NCI-H226 (cell line): ENCODE results near the gene DPYD.

Source experiments
- DNase-seq: peaks from one replicate; pipeline ENCODE4 v3.0.0-alpha.2; 2015

The DPYD gene

GRCh38 chr1:97174039-97174704 is 746.7 kb downstream of the DPYD start:
- peak; percentile 49 for DNase-seq

- DNase-seq: no peak
These were observed 750.5 kb downstream of the DPYD start for GRCh38 chr1:97170300-97170699.

- no peak for DNase-seq
These were observed 752.8 kb downstream of the DPYD start for GRCh38 chr1:97168056-97168455.

GRCh38 chr1:97167246-97167645 is 753.6 kb downstream of the DPYD start:
- no peak for DNase-seq

GRCh38 chr1:97166626-97167025 is 754.2 kb downstream of the DPYD start:
- no peak for DNase-seq

- no peak for DNase-seq
These were observed 756.6 kb downstream of the DPYD start for GRCh38 chr1:97164276-97164639.

GRCh38 chr1:97163591-97164275 is 757.1 kb downstream of the DPYD start:
- no peak for DNase-seq

GRCh38 chr1:97160818-97161217 is 760.0 kb downstream of the DPYD start:
- no peak for DNase-seq

- no peak for DNase-seq
These were observed 761.5 kb downstream of the DPYD start for GRCh38 chr1:97159342-97159741.

GRCh38 chr1:97158691-97159096 is 762.1 kb downstream of the DPYD start:
- no peak for DNase-seq

GRCh38 chr1:97157991-97158390 is 762.8 kb downstream of the DPYD start:
- no peak for DNase-seq

GRCh38 chr1:97151651-97152050 is 769.2 kb downstream of the DPYD start:
- no peak for DNase-seq

GRCh38 chr1:97145321-97145956 is 775.4 kb downstream of the DPYD start:
- peak; percentile 53 for DNase-seq

- peak; percentile 48 for DNase-seq
These were observed 776.3 kb downstream of the DPYD start for GRCh38 chr1:97144527-97144926.

GRCh38 chr1:97143236-97143882 is 777.5 kb downstream of the DPYD start:
- DNase-seq: peak; percentile 70

- no peak for DNase-seq
These were observed 780.2 kb downstream of the DPYD start for GRCh38 chr1:97140611-97141010.

GRCh38 chr1:97139512-97139911 is 781.3 kb downstream of the DPYD start:
- DNase-seq: peak; percentile 71

GRCh38 chr1:97138515-97139032 is 782.3 kb downstream of the DPYD start:
- no peak for DNase-seq

- peak; percentile 36 for DNase-seq
These were observed 782.8 kb downstream of the DPYD start for GRCh38 chr1:97137862-97138514.

GRCh38 chr1:97136996-97137395 is 783.8 kb downstream of the DPYD start:
- DNase-seq: no peak

GRCh38 chr1:97135972-97136371 is 784.9 kb downstream of the DPYD start:
- no peak for DNase-seq

- DNase-seq: no peak
These were observed 792.4 kb downstream of the DPYD start for GRCh38 chr1:97128426-97128825.
